Gastroesophageal sphincter (tissue), 3 donors: ENCODE results near the gene PLCH2.

ENCODE experiments used
- CTCF ChIP-seq, 4 experiments: fragments of 200-600 bp in 2 of 4; fragments of 450-650 bp in 2 of 4; sonication (generic) in 1 of 4; IDR thresholded peaks; one replicate each; pipeline ENCODE4 v1.5.1; 2017 to 2019; ENCODE audit warnings: antibody characterized with exemption in 4 of 4, mild to moderate bottlenecking in 2 of 4, moderate library complexity in 2 of 4
- POLR2AphosphoS5 ChIP-seq: sonication (generic); formaldehyde crosslinking; IDR thresholded peaks from one replicate; pipeline ENCODE4 v1.6.1; 2017; ENCODE audit warnings: antibody characterized with exemption

GRCh38 chr1:2483026-2483425 lies 6.9 kb downstream of the PLCH2 start:
- no peak for TF ChIP-seq CTCF (IDR thresholded peaks at IDR 0.05)
- TF ChIP-seq POLR2AphosphoS5 = no peak
